PC-9 (cell line): ENCODE measurements around the gene CDC42BPA. TPM values are rescaled to one million over a fixed set of nuclear protein-coding genes. Genes with fewer than 3 reads are reported as not detected.

Source experiments
- BruUV-seq: library from RNA; stranded (reverse); fragments of 400-500 nt; replicated peaks from 2 replicates; lab custom pipeline; 2021; lab: Mats Ljungman, UMichigan
- CTCF ChIA-PET: fragments of 300-600 bp; sonication (Branson Sonifier 250); formaldehyde crosslinking; loops from one replicate; lab custom pipeline; 2022; ENCODE audit warnings: antibody characterized with exemption; lab: Charles Lee
- POLR2A ChIA-PET: fragments of 300-600 bp; sonication (Branson Sonifier 250); formaldehyde crosslinking; loops from one replicate; lab custom pipeline; 2022; ENCODE audit warnings: antibody characterized with exemption; ENCODE audit not compliant: unreplicated experiment; lab: Charles Lee
- DNase-seq, 2 experiments: peaks; one replicate each; pipeline versions ENCODE4 v3.0.0 to v3.0.0-alpha.2; 2015 to 2022; ENCODE audit warnings: mixed read lengths in 1 of 2
- H2AFZ ChIP-seq: fragments of 200-600 bp; sonication (generic); 2 replicates; pipeline ENCODE4 v1.8.1; 2017; ENCODE audit warnings: antibody characterized with exemption
- H3F3A ChIP-seq: fragments of 200-600 bp; sonication (generic); 2 replicates; pipeline ENCODE4 v1.8.1; 2017; ENCODE audit warnings: antibody characterized with exemption, mild to moderate bottlenecking, low read depth; ENCODE audit not compliant: insufficient read depth
- H3K27ac ChIP-seq: fragments of 200-600 bp; sonication (generic); 2 replicates; pipeline ENCODE4 v1.6.1; 2016; ENCODE audit warnings: mixed run types
- H3K27me3 ChIP-seq: fragments of 200-600 bp; sonication (generic); 2 replicates; pipeline ENCODE4 v1.6.1; 2016; ENCODE audit warnings: low read depth, mixed run types; ENCODE audit not compliant: insufficient read depth
- H3K36me3 ChIP-seq: fragments of 200-600 bp; sonication (generic); 2 replicates; pipeline ENCODE4 v1.6.1; 2016; ENCODE audit warnings: low read depth, mixed run types
- H3K4me1 ChIP-seq: fragments of 200-600 bp; sonication (generic); replicated peaks from 2 replicates; pipeline ENCODE4 v1.6.1; 2016; ENCODE audit warnings: mixed run types; ENCODE audit not compliant: insufficient read depth
- H3K4me2 ChIP-seq: fragments of 200-600 bp; sonication (generic); 2 replicates; pipeline ENCODE4 v1.6.1; 2017; ENCODE audit warnings: mixed run types
- H3K4me3 ChIP-seq: fragments of 200-600 bp; sonication (generic); 2 replicates; pipeline ENCODE4 v1.6.1; 2016; ENCODE audit warnings: mixed run types
- H3K79me2 ChIP-seq: fragments of 200-600 bp; sonication (generic); 2 replicates; pipeline ENCODE4 v1.6.1; 2017; ENCODE audit warnings: low read depth, mixed run types
- H3K9me2 ChIP-seq: fragments of 200-600 bp; sonication (generic); 2 replicates; pipeline ENCODE4 v1.8.1; 2017; ENCODE audit warnings: mild to moderate bottlenecking; ENCODE audit not compliant: insufficient read depth
- H3K9me3 ChIP-seq: fragments of 200-600 bp; sonication (generic); 2 replicates; pipeline ENCODE4 v1.8.1; 2016; ENCODE audit warnings: low read depth; ENCODE audit not compliant: insufficient read depth
- H4K20me1 ChIP-seq: fragments of 200-600 bp; sonication (generic); 2 replicates; pipeline ENCODE4 v1.8.1; 2017; ENCODE audit not compliant: insufficient read depth
- CTCF ChIP-seq: fragments of 200-600 bp; sonication (generic); conservative IDR thresholded peaks from 2 replicates; pipeline ENCODE4 v1.6.1; 2017; ENCODE audit warnings: mixed run types, antibody characterized with exemption, mild to moderate bottlenecking, moderate library complexity
- EZH2 ChIP-seq: fragments of 200-600 bp; sonication (generic); IDR thresholded peaks from 2 replicates; pipeline ENCODE4 v1.8.0; 2017; ENCODE audit warnings: antibody characterized with exemption, low read depth
- intact Hi-C: fragments of 100-400 bp; cut with micrococcal nuclease; formaldehyde crosslinking; loops from one replicate; pipeline ENCODE4 v1.10.0; 2022; ENCODE audit not compliant: unreplicated experiment
- total RNA-seq: library from RNA; stranded (reverse); gene quantifications from 2 replicates; pipeline ENCODE4 v1.2.3, GENCODE V29; 2021

The CDC42BPA gene
- total RNA-seq, 1 experiment from 2014 or later, result 47.5 TPM

DNA sequence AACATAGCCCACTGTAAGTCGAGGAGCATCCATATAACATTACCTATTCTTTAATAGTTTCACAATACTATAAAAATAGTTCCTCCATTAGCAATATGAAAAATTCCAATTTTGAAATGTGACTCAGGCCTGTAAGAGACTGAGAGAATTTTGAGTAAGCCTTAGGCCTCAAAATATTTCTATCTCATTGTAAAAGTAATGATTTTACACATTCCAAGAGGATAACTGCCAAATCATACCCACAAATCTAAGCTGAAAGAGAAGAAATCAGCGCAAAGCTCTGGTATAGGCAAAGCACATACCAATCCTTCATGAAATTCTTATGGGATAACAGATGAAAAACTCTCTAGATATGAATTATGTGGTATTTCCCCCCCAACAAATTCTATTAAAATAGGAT, 144.1 kb downstream of the CDC42BPA start:
- H3K4me1 ChIP-seq, result no peaks in the 10 kb centered on the region
- H4K20me1 ChIP-seq, result no peaks in the 10 kb centered on the region; the same call in 1 of the 2 replicates
- POLR2A ChIA-PET, result interaction anchor here (0.7 kb wide), 1 partner anchor 470 kb away, joined by 3 read pairs; no protein-coding TSS in a partner anchor
- H3K79me2 ChIP-seq, result no peaks in the 10 kb centered on the region
- no peak overlapping the region for H2AFZ ChIP-seq
- DNase-seq, result no peak
- no TSS peak for BruUV-seq
- TF ChIP-seq EZH2 (no peak), CTCF (no peak)
- intact Hi-C loops, result no loop called here
- no peaks in the 10 kb centered on the region for H3K9me3 ChIP-seq
- H3K4me2 ChIP-seq, result no peak overlapping the region
- CTCF ChIA-PET, result no interaction called here
- no peak overlapping the region for H3K4me3 ChIP-seq
- H3K27me3 ChIP-seq, result no peaks in the 10 kb centered on the region
- H3F3A ChIP-seq, result no peaks in the 10 kb centered on the region
- no peaks in the 10 kb centered on the region for H3K36me3 ChIP-seq
- H3K9me2 ChIP-seq, result no peaks in the 10 kb centered on the region
- H3K27ac ChIP-seq, result no peak overlapping the region

GRCh38 chr1:227170361-227171166, 147.7 kb downstream of the CDC42BPA start:
- no peak for TF ChIP-seq CTCF
- TF ChIP-seq EZH2, result no peak
- intact Hi-C loops, result no loop called here
- ChIA-PET POLR2A (interaction anchor here (0.5 kb wide), 1 partner anchor 115 kb away, joined by 4 read pairs; no protein-coding TSS in a partner anchor), CTCF (no interaction called here)
- peaks cover 4% of the 10 kb centered on the region for H4K20me1 ChIP-seq
- no peak overlapping the region for H3K27ac ChIP-seq
- no peaks in the 10 kb centered on the region for H3K27me3 ChIP-seq
- no peak overlapping the region for H3K4me2 ChIP-seq
- no peaks in the 10 kb centered on the region for H3K79me2 ChIP-seq
- no peaks in the 10 kb centered on the region for H3K36me3 ChIP-seq
- H3K9me3 ChIP-seq, result no peaks in the 10 kb centered on the region; the same call in 1 of the 2 replicates
- BruUV-seq, result no TSS peak
- no peak for DNase-seq
- H3F3A ChIP-seq, result no peaks in the 10 kb centered on the region
- no peak overlapping the region for H3K4me3 ChIP-seq
- no peak overlapping the region for H2AFZ ChIP-seq
- H3K9me2 ChIP-seq, result no peaks in the 10 kb centered on the region
- no peaks in the 10 kb centered on the region for H3K4me1 ChIP-seq

DNA sequence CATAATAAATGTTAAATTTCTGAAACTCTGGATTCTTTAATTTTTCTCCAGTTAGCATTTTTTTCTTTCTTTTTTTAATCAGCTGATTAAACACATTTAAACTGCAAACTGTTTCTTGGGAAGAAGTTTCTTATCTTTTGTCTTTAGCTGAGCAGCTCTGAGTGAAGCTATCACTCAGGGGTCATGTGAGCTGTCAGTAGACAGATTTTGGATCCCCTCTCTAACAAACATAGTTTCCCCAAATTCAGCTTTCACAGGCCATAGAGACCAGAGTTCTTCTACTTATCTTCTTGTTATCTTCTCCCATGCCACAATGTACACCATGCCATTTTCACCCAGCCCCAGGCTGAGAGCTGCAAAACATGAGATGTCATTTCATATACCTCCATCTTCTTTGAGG, 148.9 kb downstream of the CDC42BPA start:
- DNase-seq, result no peak
- H3K4me3 ChIP-seq, result no peak overlapping the region
- CTCF ChIA-PET, result no interaction called here
- no TSS peak for BruUV-seq
- no peaks in the 10 kb centered on the region for H3K36me3 ChIP-seq
- POLR2A ChIA-PET, result no interaction called here
- no peaks in the 10 kb centered on the region for H3K9me2 ChIP-seq
- H3K9me3 ChIP-seq, result no peaks in the 10 kb centered on the region; the same call in 1 of the 2 replicates
- H3K4me1 ChIP-seq, result no peaks in the 10 kb centered on the region
- H3K79me2 ChIP-seq, result no peaks in the 10 kb centered on the region
- no peaks in the 10 kb centered on the region for H3K27me3 ChIP-seq
- peaks cover 4% of the 10 kb centered on the region for H4K20me1 ChIP-seq
- intact Hi-C loops, result no loop called here
- no peak overlapping the region for H2AFZ ChIP-seq
- no peaks in the 10 kb centered on the region for H3F3A ChIP-seq
- TF ChIP-seq EZH2 (no peak), CTCF (no peak)
- no peak overlapping the region for H3K4me2 ChIP-seq
- H3K27ac ChIP-seq, result no peak overlapping the region
